H9 (cell line): ENCODE data around the gene CARD19. TPM values are rescaled to one million over a fixed set of nuclear protein-coding genes. Genes with fewer than 3 reads are reported as not detected.

ENCODE experiments used
- DNase-seq: peaks from one replicate; pipeline ENCODE4 v3.0.0-alpha.2; 2017
- H2AFZ ChIP-seq: one replicate; pipeline ENCODE4 v1.6.1; 2013; ENCODE audit warnings: mild to moderate bottlenecking, low read length, control low read depth, moderate library complexity
- H2AK5ac ChIP-seq: 2 replicates; pipeline ENCODE4 v1.6.1; 2013; ENCODE audit warnings: low read length, control low read depth, mixed read lengths; ENCODE audit not compliant: insufficient read length
- H2BK120ac ChIP-seq: one replicate; pipeline ENCODE4 v1.6.1; 2013; ENCODE audit warnings: low read depth, mild to moderate bottlenecking, low read length, control low read depth, inconsistent platforms; ENCODE audit not compliant: poor library complexity, severe bottlenecking
- H2BK12ac ChIP-seq: 2 replicates; pipeline ENCODE4 v1.6.1; 2013; ENCODE audit warnings: low read length, control low read depth, mixed read lengths, low read depth; ENCODE audit not compliant: insufficient read length
- H2BK15ac ChIP-seq: 2 replicates; pipeline ENCODE4 v1.6.1; 2013; ENCODE audit warnings: low read depth, low read length, control low read depth
- H2BK20ac ChIP-seq: one replicate; pipeline ENCODE4 v1.6.1; 2013; ENCODE audit warnings: low read depth, mild to moderate bottlenecking, low read length, control low read depth, inconsistent platforms; ENCODE audit not compliant: poor library complexity, severe bottlenecking
- H2BK5ac ChIP-seq: 2 replicates; pipeline ENCODE4 v1.6.1; 2013; ENCODE audit warnings: low read length, control low read depth, mixed read lengths; ENCODE audit not compliant: insufficient read length
- H3K14ac ChIP-seq: 2 replicates; pipeline ENCODE4 v1.6.1; 2013; ENCODE audit warnings: low read length, control low read depth; ENCODE audit not compliant: insufficient read depth
- H3K18ac ChIP-seq: 2 replicates; pipeline ENCODE4 v1.6.1; 2013; ENCODE audit warnings: low read depth, mild to moderate bottlenecking, mixed read lengths, low read length, control low read depth; ENCODE audit not compliant: insufficient read length
- H3K23ac ChIP-seq: 2 replicates; pipeline ENCODE4 v1.6.1; 2013; ENCODE audit warnings: low read length, control low read depth, mixed read lengths, low read depth; ENCODE audit not compliant: insufficient read length
- H3K23me2 ChIP-seq: 2 replicates; pipeline ENCODE4 v1.6.1; 2013; ENCODE audit warnings: low read depth, mild to moderate bottlenecking, mixed read lengths, low read length, control low read depth; ENCODE audit not compliant: insufficient read length, poor library complexity, severe bottlenecking
- H3K27ac ChIP-seq: 2 replicates; pipeline ENCODE4 v1.5.1; 2013; ENCODE audit warnings: low read length, control low read depth, mixed read lengths, low read depth; ENCODE audit not compliant: insufficient read length
- H3K27me3 ChIP-seq: 2 replicates; pipeline ENCODE4 v1.6.1; 2013; ENCODE audit warnings: low read length, control low read depth, inconsistent platforms; ENCODE audit not compliant: insufficient read depth
- H3K4ac ChIP-seq: 2 replicates; pipeline ENCODE4 v1.6.1; 2013; ENCODE audit warnings: low read depth, mild to moderate bottlenecking, control low read depth, inconsistent platforms, low read length, moderate library complexity
- H3K4me1 ChIP-seq: 2 replicates; pipeline ENCODE4 v1.6.1; 2013; ENCODE audit warnings: low read length, control low read depth, inconsistent platforms; ENCODE audit not compliant: insufficient read depth
- H3K4me2 ChIP-seq: 2 replicates; pipeline ENCODE4 v1.6.1; 2013; ENCODE audit warnings: low read length, control low read depth, mixed read lengths; ENCODE audit not compliant: insufficient read length, insufficient read depth
- H3K56ac ChIP-seq: 2 replicates; pipeline ENCODE4 v1.6.1; 2013; ENCODE audit warnings: low read depth, mild to moderate bottlenecking, mixed read lengths, low read length, control low read depth; ENCODE audit not compliant: insufficient read length
- H3K79me1 ChIP-seq: 2 replicates; pipeline ENCODE4 v1.6.1; 2013; ENCODE audit warnings: low read depth, mild to moderate bottlenecking, moderate library complexity, low read length, control low read depth, inconsistent platforms; ENCODE audit not compliant: insufficient read depth, poor library complexity, severe bottlenecking
- H3K79me2 ChIP-seq: 2 replicates; pipeline ENCODE4 v1.6.1; 2013; ENCODE audit warnings: low read length, control low read depth, inconsistent platforms; ENCODE audit not compliant: insufficient read depth
- H3K9ac ChIP-seq: 2 replicates; pipeline ENCODE4 v1.6.1; 2013; ENCODE audit warnings: low read length, control low read depth, mixed read lengths; ENCODE audit not compliant: insufficient read length; ENCODE audit errors: extremely low read depth
- H3K9me3 ChIP-seq: one replicate; pipeline ENCODE4 v1.6.1; 2013; ENCODE audit warnings: low read depth, low read length, inconsistent platforms; ENCODE audit not compliant: control insufficient read depth
- H3T11ph ChIP-seq: one replicate; pipeline ENCODE4 v1.6.1; 2013; ENCODE audit warnings: mild to moderate bottlenecking, low read length, control low read depth, inconsistent platforms
- H4K20me1 ChIP-seq: one replicate; pipeline ENCODE4 v1.6.1; 2013; ENCODE audit not compliant: control insufficient read depth, insufficient read length, insufficient read depth
- H4K5ac ChIP-seq: 2 replicates; pipeline ENCODE4 v1.6.1; 2013; ENCODE audit warnings: low read depth, mild to moderate bottlenecking, mixed read lengths, low read length, control low read depth; ENCODE audit not compliant: insufficient read length
- H4K8ac ChIP-seq: replicated peaks from 2 replicates; pipeline ENCODE4 v1.6.1; 2013; ENCODE audit warnings: low read length, control low read depth, mixed read lengths, low read depth; ENCODE audit not compliant: insufficient read length
- H4K91ac ChIP-seq: 2 replicates; pipeline ENCODE4 v1.6.1; 2013; ENCODE audit warnings: low read depth, mild to moderate bottlenecking, moderate library complexity, mixed read lengths, low read length, control low read depth; ENCODE audit not compliant: insufficient read length
- H3K27ac Mint-ChIP-seq, 3 experiments: 2 replicates in 2 of 3; 3 replicates in 1 of 3; pipeline ENCODE4 v1.8.0; 2020 to 2021; ENCODE audit warnings: mixed read lengths in 3 of 3, mild to moderate bottlenecking in 1 of 3, moderate library complexity in 1 of 3
- H3K27me3 Mint-ChIP-seq: 2 replicates; pipeline ENCODE4 v1.8.0; 2021; ENCODE audit warnings: low read depth, mild to moderate bottlenecking, moderate library complexity, mixed read lengths
- H3K36me3 Mint-ChIP-seq, 3 experiments: 2 replicates in 2 of 3; 3 replicates in 1 of 3; pipeline ENCODE4 v1.8.0; 2020 to 2021; ENCODE audit warnings: low read depth in 3 of 3, mixed read lengths in 3 of 3; ENCODE audit not compliant: insufficient read depth in 1 of 3
- H3K4me1 Mint-ChIP-seq, 2 experiments: 2 replicates each; pipeline ENCODE4 v1.8.0; 2020; ENCODE audit warnings: mixed read lengths in 2 of 2
- H3K4me3 Mint-ChIP-seq, 2 experiments: 2 replicates in 1 of 2; 3 replicates in 1 of 2; pipeline ENCODE4 v1.8.0; 2020 to 2021; ENCODE audit warnings: mild to moderate bottlenecking in 2 of 2, mixed read lengths in 2 of 2, moderate library complexity in 1 of 2
- H3K9me3 Mint-ChIP-seq, 2 experiments: 2 replicates in 1 of 2; 3 replicates in 1 of 2; pipeline ENCODE4 v1.8.0; 2020; ENCODE audit warnings: mild to moderate bottlenecking in 2 of 2, mixed read lengths in 2 of 2, moderate library complexity in 1 of 2
- WGBS: extraction: QIAGEN DNeasy Blood & Tissue Kit; methylation state at CpG from one replicate; pipeline ENCODE4 v1.1.7; 2013; ENCODE audit warnings: missing lambda C conversion rate, low lambda C conversion rate, mixed read lengths; ENCODE audit not compliant: insufficient read length; ENCODE audit errors: extremely low coverage; 5-methylcytosine and 5-hydroxymethylcytosine counted together
- total RNA-seq: library from RNA; stranded (reverse); gene quantifications from 2 replicates; pipeline ENCODE4 v1.2.1, GENCODE V29; 2021
- TF ChIP-seq, protein P1 (sequence below): fragments of 200-600 bp; sonication (generic); conservative IDR thresholded peaks from 3 replicates; pipeline ENCODE4 v1.8.0; 2021; ENCODE audit warnings: antibody characterized with exemption, mild to moderate bottlenecking

Gene CARD19
- total RNA-seq, 1 experiment from 2014 or later, result 21.4 TPM

DNA sequence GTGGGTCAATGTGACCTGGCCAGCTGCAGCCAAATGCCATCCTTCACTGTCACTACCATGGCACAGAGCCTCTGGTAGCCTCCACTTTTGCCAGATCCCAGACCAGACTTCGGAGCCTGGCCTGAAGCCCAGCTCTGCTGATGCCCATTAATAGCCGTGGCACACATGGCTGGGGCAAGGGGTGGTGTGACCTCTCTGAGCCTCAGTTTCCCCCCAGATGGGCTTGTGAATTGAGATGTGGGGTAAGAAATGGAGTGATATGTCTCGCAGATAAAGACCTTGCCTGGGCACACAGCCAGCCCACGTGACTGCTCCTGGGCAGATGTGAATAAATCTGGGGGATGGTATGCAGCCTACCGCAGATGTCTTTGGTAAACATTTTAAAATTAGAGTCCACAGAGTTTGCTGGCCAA is 23.6 kb upstream of the CARD19 start:
- H2AK5ac ChIP-seq, result no peak overlapping the region
- H3K36me3 Mint-ChIP-seq, result peaks cover 0 to 2% (median 0%) of the 10 kb centered on the region in 3 experiments; a peak in 2 of 7 replicates
- H4K20me1 ChIP-seq, result no peaks in the 10 kb centered on the region
- no peak overlapping the region for H2BK15ac ChIP-seq
- H2AFZ ChIP-seq, result no peak overlapping the region
- H3K4me1 ChIP-seq, result no peaks in the 10 kb centered on the region
- H3K79me2 ChIP-seq, result no peaks in the 10 kb centered on the region
- H4K5ac ChIP-seq, result no peak overlapping the region
- H3K27ac ChIP-seq, result no peak overlapping the region
- H3K27ac Mint-ChIP-seq, result peak overlapping the region in 1 of 3 experiments; percentile 84; a peak in 1 of 7 replicates
- H2BK12ac ChIP-seq, result no peak overlapping the region
- H3K9ac ChIP-seq, result no peak overlapping the region
- no peak overlapping the region for H4K8ac ChIP-seq
- H3K9me3 ChIP-seq, result no peaks in the 10 kb centered on the region
- H3K27me3 Mint-ChIP-seq, result no peaks in the 10 kb centered on the region
- no peak overlapping the region for H3K4me2 ChIP-seq
- no peak overlapping the region for H3K23ac ChIP-seq
- peak overlapping the region; percentile 19; the same call in 1 of the 2 replicates for H3K14ac ChIP-seq
- no peak overlapping the region for H2BK120ac ChIP-seq
- H3K56ac ChIP-seq, result no peak overlapping the region
- no peak overlapping the region for H2BK5ac ChIP-seq
- no peak overlapping the region for H3K18ac ChIP-seq
- H4K91ac ChIP-seq, result no peak overlapping the region
- H2BK20ac ChIP-seq, result no peak overlapping the region
- no peaks in the 10 kb centered on the region for H3K4me1 Mint-ChIP-seq
- H3K4me3 Mint-ChIP-seq, result no peak overlapping the region
- TF ChIP-seq, protein P1, sequence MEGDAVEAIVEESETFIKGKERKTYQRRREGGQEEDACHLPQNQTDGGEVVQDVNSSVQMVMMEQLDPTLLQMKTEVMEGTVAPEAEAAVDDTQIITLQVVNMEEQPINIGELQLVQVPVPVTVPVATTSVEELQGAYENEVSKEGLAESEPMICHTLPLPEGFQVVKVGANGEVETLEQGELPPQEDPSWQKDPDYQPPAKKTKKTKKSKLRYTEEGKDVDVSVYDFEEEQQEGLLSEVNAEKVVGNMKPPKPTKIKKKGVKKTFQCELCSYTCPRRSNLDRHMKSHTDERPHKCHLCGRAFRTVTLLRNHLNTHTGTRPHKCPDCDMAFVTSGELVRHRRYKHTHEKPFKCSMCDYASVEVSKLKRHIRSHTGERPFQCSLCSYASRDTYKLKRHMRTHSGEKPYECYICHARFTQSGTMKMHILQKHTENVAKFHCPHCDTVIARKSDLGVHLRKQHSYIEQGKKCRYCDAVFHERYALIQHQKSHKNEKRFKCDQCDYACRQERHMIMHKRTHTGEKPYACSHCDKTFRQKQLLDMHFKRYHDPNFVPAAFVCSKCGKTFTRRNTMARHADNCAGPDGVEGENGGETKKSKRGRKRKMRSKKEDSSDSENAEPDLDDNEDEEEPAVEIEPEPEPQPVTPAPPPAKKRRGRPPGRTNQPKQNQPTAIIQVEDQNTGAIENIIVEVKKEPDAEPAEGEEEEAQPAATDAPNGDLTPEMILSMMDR, result no peak
- H3K27me3 ChIP-seq, result no peaks in the 10 kb centered on the region
- H3T11ph ChIP-seq, result no peak overlapping the region
- no peaks in the 10 kb centered on the region for H3K79me1 ChIP-seq
- DNase-seq, result no peak
- WGBS, result no CpG with 5 or more reads among the region's 5 CpGs
- no peaks in the 10 kb centered on the region for H3K9me3 Mint-ChIP-seq
- H3K23me2 ChIP-seq, result no peaks in the 10 kb centered on the region
- no peak overlapping the region for H3K4ac ChIP-seq
